NCI-H526 treated with DMSO at 0.1 percent for 48 hours (cell line): ENCODE results near the gene HMCES.
"Not testable (repeated sequence)": the region's sequence is repeated elsewhere in the genome, so short reads cannot be mapped to it uniquely, and the experiment has no call there.

Source experiments
- DNase-seq: peaks from one replicate; lab custom pipeline; 2025; lab: John Stamatoyannopoulos, UW

The HMCES gene

DNA sequence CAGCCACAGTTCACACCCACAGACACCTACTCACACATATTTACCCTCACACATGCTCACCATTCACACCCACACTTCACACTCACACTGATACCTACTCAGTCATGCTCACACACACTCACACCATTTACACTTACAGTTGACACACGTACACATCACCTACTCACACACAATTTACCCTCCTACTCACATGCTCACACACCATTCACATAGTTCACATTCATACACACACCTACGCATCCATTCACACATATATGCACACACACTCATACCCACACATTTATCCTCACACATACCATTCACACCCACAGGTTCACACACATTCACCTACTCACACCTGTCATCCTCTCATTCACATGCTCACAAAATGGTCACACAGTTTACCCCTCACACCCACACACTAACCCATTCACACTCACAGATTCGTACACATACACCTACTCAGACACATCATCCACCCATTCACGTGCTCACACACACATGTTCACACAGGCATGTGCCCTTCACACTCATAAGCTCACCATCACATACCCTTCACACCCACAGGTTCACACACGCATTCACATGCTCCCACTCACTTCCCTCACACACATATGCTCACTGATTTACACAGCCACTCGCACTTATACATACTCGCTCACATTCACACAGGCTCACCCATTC, 42.3 kb downstream of the HMCES start:
- no peak for DNase-seq

DNA sequence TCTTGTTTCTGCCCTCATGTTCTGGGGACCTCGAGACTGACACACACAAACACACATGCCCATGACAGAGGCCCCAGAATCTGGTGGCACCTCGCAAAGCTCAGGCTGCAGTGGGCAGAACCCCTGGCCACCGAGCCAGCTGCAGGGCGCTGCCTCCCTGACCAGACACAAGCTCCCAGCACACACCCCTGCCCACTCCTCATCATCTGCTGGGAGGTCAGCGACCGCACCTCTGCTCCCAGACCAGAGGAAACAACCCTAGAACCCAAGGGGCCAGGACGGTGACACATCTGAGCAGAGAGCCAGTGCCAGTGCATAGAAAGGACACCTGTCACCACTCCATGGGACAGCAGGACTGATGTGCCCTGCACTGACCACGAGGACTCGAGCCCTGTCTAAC, 43.2 kb downstream of the HMCES start:
- DNase-seq = no peak

DNA sequence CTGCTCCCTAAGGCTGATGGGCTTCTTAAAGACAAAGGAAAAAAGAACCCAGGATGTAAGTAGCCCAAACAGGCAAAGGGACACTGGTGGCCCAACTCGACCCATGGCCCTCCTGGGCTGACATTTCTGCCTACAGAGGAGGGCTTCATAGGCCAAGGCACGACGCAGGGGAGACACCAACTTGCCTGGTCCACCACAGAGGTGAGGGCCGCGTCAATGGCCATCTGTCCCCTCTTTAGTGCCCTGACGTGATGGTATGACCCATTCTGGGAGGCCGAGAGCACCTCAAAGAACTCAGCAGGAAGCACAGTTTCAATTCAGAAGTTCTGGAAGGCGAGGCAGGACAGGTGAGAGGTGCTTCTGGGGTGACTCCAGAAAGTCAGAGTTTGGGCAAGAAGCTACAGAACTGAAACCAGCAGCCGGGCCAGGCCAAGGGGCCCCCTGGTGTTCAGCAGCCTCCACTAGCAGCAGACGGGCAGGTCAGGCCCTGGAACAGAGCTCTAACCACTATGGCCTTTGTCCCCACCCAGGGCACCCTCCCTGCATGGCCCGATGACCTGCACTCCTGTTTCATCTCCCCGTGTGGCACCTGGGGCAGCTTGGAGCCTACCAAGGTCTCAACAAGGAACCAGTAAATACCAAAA, 45.1 kb downstream of the HMCES start:
- DNase-seq = no peak

DNA sequence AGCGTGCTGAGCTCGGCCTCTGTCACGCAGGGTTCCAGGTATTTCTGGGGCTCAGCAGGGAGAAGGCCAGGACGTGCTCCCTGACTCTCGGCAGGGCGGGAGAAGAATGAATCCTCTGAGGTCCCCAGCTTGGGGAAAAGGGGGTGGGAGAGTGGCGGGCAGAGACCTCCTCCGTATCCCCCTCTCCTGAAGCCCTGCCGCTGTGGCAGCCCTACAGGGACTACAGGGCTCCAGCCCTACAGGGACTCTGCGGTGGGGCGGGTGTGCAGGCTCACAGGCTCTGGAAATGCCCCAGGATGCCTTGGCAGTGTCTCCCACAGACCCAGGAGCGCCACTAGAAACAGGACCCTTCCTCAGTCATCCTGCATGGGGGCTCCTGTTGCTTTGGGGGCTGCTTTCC, 46.2 kb downstream of the HMCES start:
- no peak for DNase-seq

DNA sequence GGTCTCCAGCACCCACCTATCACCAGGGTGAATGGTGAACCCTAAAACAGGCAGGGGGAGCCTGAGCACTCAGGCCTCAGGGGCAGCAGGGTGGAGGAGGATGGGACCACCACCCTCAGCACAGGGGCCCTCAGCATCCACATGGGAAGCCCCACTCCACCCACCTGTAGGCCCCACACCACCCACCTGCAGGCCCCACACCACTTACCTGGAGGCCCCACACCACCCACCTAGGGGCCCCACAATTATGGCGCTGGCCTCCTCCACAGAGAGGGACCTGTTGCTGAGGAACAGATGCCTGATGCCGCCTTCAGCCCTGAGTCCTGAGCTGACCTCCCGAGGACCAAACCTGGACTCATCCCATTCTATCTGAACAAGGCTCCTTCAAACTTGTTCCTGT, 46.7 kb downstream of the HMCES start:
- DNase-seq = no peak

DNA sequence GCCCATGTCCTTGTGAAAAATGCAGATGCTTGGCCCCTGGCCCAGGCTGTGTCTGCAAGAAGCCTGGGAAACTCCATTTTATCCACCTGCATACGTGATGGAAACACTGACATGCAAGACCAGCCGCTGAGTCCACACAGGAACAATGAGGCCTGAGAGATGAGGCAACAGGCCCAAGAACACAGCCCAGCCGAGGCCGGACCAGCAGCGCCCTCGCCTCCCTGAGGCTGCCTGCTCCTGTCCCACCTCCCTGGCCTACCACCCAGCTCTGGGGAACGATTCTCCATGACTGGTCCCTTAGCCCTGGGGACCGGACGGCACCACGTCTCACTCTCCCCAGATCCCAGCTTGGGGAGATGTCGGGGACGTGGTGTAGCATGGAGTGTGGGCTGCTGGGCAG, 47.5 kb downstream of the HMCES start:
- DNase-seq = no peak

DNA sequence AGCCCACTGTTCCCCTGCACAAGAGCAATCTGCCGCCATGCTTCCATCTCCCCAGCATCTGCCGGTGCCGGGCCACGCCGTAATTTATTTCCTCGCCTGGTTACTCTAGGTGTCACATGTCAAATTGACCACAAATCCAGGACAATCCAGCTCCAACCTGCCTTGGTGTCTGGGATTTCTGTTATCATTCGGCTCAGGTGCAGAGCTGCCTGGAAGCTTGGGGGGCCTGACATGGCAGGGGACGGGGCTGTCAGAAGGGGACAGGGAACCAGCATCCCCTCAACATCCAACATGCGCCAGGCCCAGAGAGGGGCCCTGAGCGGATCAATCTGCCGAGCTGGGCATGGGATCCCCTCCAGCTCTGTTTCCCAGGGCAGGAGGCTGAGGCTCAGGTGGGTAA, 47.9 kb downstream of the HMCES start:
- no peak for DNase-seq

DNA sequence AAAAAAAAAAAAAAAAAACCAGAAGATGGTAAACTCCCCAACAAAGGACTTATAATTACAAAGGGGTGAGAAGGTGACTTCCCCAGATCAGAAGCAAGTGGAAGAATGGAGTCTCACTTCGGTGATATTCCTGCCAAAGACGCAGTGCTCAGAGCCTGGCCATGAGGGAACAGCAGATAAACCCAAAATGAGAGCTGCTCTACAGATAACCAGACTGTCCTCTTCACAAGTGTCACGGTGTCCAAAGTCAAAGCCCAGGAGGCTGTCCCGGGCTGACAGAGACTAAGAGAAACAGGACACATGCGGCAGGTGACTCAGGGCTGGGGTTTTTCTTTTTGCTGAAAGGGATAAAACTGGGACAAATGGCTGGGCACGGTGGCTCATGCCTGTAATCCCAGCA, 48.8 kb downstream of the HMCES start:
- no peak for DNase-seq

DNA sequence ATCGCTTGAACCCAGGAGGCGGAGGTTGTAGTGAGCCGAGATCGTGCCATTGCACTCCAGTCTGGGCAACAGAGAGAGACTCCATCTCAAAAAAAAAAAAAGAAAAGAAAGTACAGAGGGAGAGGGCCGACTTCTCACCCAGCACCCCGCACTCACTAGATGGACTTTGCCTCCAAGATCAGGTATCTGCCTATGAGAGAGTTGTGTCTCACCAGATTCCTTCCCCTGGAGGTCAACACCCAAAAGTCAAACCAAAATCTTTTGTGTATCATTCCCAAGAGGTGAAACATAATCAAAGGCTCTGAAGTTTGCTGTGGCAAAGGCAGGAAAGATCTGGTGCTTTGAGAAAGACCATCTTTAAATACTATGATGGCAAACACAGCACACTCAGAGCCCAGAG, 51.2 kb downstream of the HMCES start:
- no peak for DNase-seq

DNA sequence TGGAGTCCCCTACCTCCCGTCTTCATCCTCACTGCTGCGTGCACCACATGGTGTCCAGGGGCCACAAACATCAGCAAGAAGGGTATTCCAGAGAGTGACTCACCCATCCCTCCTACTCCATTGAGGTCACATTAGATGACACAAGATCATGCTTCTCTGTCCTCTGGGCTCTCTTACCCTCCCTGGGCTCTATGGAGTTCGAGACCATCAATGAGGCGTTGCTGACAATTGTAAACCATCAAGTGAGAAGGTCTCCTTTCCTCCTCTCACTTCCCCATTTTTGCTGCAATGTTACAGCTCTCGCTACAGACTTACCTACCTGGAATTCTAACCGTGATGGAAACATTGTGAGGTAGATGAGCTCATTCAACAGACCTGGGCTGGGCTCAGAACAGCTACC, 51.7 kb downstream of the HMCES start:
- DNase-seq = no peak

DNA sequence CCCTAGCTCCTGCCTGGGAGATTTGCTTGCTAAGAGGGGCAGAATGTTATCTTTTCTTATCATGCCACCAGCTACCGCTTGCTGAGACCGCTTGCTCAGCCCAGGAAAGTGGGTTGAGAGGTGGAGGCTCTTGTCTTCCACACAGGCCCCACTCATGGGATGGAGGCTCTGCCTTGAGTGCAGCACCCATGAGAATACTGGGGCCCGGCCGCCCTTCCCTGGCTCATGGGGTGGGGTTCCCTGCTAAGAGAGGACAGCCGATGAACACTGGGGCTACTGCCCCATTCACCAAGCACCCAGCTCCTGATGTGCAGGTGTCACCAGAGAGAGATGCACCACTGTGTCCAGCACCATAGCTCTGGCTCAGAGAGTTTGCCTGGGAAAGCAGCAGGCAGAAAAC, 55.2 kb downstream of the HMCES start:
- no peak for DNase-seq

DNA sequence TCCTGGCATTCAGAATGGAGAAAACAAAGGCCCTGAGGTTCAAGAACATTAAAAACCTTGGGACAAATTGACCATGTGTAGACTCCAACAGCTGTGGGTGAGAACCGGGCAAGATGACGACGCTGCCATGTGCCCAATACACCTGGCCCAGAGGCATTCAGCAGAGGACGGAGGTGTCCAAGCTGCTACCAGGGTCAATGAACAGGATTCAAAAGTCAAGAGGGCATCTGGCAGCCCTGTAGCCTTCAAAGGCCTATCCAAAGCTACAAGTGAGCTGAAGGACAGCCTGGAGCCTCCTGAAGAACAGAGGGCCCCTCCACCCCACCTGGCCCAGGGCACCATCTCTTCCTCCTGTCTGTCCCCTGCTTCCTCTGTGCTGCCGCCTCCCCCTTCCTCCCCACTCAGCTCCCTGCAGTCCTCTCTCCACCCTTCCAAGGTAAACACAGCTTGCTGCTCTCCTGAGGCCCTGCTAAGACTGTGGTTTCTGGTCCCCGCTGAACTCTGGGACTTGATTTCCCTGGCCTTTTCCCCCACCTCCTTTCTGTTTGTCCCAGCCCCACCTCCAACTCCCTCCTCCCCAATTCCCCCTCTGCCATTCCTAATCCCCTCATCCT, 57.5 kb downstream of the HMCES start:
- DNase-seq = no peak

DNA sequence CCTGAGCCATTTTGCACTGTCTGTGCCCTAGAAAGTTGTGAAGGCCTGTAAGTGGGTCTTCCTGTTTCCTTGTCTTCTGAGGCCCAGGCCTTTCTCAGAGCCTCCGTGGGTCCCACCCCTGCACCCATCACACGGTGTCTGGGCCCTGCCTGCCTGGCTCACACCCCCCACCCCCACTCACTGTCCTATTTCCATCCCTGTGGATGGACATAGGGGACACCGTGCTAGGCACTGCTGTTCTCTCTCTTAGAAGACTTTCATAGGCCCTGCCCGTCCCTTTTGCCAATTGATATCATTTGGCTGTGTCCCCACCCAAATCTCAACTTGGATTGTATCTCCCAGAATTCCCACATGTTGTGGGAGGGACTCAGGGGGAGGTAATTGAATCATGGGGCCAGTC, 59.0 kb downstream of the HMCES start:
- DNase-seq = not testable (repeated sequence)

DNA sequence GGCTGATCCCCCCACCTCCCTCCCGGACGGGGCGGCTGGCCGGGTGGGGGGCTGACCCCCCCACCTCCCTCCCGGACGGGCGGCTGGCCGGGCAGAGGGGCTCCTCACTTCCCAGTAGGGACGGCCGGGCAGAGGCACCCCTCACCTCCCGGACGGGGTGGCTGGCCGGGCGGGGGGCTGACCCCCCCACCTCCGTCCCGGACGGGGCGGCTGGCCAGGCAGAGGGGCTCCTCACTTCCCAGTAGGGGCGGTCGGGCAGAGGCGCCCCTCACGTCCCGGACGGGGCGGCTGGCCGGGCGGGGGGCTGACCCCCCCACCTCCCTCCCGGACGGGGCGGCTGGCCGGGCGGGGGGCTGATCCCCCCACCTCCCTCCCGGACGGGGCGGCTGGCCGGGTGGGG, 60.5 kb downstream of the HMCES start:
- not testable (repeated sequence) for DNase-seq

DNA sequence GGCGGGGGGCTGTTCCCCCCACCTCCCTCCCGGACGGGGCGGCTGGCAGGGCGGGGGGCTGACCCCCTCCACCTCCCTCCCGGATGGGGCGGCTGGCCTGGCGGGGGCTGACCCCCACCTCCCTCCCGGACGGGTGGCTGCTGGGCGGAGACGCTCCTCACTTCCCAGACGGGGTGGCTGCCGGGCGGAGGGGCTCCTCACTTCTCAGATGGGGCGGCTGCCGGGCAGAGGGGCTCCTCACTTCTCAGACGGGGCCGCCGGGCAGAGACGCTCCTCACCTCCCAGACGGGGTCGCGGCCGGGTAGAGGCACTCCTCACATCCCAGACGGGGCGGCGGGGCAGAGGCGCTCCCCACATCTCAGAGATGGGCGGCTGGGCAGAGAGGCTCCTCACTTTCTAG, 61.2 kb downstream of the HMCES start:
- DNase-seq = not testable (repeated sequence)

DNA sequence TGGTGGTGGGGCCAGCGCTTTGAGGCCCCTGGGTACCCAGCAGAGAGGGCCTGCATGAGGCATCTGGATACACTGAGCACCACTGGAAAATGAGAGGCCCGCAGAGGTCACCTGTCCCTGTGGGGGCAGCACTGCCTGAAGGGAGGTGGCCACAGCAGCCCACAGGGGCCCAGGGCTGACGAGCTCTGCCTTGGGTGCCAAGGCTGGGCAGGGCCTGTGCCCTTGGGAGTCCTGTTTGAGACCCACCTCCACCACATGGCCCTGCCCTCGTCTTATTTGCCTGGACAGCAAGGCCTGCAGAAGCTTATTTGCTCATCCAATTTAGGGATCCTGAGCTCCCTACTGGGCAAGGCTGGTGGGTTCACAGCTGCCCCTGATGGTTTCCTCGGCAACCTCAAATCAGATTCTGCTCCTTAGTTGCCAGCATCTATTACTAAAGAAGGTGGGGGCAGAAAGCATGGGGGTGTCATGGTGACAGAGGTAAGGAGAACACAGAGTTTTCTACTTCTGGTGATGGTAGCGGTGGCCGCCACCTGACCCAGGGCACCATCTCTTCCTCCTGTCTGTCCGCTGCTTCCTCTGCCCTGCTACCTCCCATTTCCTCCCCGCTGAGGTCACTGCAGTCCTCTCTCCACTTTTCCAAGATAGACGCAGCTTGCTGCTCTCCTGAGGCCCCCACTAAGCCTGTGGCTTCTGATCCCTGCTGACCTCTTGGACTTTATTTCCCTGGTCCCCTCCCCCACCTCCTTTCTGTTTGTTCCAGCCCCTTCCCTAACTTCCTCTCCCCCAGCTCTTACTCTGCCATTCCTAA, 62.9 kb downstream of the HMCES start:
- DNase-seq = no peak

DNA sequence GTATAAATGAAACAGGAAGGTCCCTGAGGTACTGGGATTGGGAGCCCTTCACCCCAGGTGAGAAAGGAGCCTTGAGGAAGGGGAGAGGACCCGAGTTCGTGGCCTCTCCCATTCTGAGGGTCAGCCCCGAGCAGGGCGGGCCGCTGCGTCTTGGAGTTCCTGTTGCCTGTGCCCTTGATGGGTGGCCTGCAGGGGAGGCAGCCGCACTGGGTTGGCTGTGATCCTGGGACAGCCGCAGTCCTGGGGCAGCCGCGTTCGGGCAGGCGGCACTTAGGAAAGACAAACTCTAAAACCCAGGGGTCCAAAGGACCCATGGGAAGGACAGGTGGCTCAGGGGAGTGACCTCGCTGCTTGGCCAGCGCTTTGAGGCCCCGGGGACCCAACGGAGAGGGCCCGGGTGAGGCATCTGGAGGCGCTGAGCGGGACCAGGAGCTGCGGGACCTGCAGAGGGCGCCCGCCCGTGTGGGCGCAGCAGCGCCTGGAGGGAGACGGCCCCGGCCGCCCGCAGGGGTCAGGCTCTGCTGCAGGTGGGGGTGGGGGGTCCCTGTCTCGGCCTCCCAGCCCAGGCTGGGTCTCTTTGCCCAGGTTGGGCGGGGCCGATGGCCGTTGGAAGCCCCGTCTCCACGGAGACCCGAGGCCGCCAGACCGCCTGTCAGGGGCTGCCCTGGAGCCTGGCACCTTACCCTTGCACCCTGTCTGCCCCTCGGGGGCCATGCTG, 65.1 kb downstream of the HMCES start:
- DNase-seq = peak; percentile 15

DNA sequence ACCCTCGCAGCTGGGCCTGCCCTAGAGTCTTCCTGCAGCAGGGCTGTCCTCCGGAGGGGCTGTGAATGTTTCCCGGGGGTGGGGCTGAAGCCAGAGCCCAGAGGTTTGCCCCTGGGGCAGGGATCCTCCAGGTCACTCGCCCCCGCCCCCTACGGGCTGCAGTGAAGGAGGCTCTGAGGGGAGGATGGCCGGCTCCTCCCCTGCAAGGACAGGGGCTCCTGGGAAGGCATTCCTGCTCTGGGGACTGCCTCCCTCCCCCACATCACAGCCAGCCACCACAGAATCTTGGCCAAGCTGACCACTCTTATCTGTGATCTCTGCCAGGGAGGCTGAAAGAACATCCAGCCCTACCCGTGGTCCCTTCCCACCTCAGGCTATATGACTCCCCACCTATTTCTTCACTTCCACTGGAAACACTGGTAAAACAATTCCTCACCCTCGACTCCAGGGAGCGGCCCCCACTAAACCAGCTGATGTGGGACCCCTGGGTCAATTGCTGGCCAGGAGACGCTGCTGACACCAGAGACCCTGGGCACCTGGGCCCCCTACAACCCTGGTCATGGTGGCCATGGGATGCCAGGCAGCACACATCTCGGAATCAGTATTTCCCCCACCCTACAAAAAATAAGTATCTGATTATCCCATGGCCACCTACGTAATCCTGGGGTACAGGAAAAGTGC, 66.0 kb downstream of the HMCES start:
- no peak for DNase-seq

DNA sequence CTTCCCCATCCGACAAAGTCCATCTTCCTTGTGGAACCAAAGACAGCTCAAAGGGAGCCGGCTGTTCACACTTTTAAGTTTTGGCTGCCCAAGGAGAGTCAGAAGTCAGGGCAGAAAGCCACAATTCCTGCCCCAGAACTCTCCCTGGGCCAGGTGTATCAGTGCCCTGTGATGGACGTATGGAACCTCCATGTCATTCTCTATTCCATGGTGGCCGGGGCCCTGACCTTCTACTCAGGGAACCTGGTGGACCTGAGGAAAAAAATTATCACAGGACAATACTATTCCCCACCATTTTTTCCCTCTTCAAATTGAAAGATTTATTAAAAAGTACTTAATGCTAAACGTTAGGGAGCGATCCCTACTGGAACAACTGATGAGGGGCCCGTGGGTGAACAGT, 66.6 kb downstream of the HMCES start:
- DNase-seq = no peak

DNA sequence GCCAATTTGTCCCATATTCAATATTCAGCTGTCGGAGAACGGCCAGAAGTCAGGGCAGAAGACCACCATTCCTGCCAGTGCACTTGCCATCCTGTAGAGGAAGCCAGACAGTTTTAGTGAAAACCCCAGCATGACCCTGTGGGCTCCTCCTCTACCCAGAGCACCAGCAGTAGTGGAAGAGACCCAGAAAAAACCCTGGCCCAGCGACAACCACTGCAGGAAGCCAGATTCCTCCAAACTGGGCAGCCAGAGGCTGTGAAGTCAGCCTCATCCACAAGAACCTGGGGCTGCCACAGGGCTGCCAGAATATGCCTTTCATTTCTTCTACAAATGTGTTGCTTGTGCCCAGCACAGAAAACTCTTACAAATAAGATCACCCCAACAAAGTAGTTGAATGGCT, 67.3 kb downstream of the HMCES start:
- no peak for DNase-seq

DNA sequence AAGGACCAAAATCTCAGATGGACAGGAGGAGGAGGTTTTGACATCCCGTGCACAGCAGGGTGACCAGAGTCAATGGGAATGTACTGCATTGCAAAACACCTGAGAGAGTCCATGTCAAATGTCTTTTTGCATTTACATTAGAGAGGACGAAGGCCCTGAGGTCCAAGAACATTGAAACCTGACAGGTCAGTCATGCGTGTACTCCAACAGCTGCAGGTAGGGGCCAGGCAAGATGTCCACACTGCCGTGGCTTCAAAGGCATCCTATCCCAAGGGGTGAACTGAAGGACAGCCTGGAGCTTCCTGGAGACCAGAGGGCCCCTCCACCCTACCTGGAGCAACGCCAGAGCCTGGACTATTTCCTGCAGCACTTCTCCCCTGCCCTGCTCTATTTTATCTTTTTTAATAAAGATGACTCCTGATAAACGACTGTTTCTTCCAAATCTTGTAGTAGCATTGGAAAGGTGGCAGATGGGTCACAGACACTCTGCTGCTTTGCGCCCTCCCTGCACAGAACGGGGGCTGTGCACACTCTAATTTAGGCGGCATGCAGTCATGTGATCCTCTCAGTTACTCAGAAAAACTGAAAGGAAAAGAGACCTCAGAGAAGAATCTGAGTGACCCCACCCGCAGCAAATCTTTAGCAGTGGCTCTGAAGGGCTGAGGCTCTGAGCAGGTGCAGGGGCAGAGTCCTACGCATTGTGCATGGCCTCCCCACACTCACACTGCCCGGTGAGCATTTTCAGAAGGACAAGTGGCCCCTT, 68.2 kb downstream of the HMCES start:
- DNase-seq = no peak
